Mesenchymal stem cell (in vitro differentiated cells and primary cell): Measurements from ENCODE around the gene NUMB.
A peak's percentile ranks its signal among the peaks of the same experiment; 100 is the strongest.

ENCODE experiments used
- DNase-seq: peaks from one replicate; pipeline ENCODE4 v3.0.0-alpha.2; 2013
- H2AFZ ChIP-seq: one replicate; pipeline ENCODE4 v1.6.1; 2013; ENCODE audit warnings: low read depth, mild to moderate bottlenecking, control low read depth, inconsistent platforms, low read length, moderate library complexity
- H2AK5ac ChIP-seq: 2 replicates; pipeline ENCODE4 v1.6.1; 2013; ENCODE audit warnings: low read length, moderate library complexity, mild to moderate bottlenecking, inconsistent platforms; ENCODE audit not compliant: severe bottlenecking
- H2BK120ac ChIP-seq: one replicate; pipeline ENCODE4 v1.6.1; 2013; ENCODE audit warnings: low read depth, mild to moderate bottlenecking, inconsistent platforms, low read length, moderate library complexity
- H2BK12ac ChIP-seq, 2 experiments: one replicate each; pipeline ENCODE4 v1.6.1; 2013; ENCODE audit warnings: inconsistent platforms in 2 of 2, low read length in 2 of 2, mild to moderate bottlenecking in 2 of 2, moderate library complexity in 2 of 2, control low read depth in 1 of 2
- H2BK15ac ChIP-seq: one replicate; pipeline ENCODE4 v1.6.1; 2013; ENCODE audit warnings: mild to moderate bottlenecking, low read depth, inconsistent platforms; ENCODE audit not compliant: poor library complexity, severe bottlenecking
- H2BK5ac ChIP-seq: 2 replicates; pipeline ENCODE4 v1.6.1; 2013; ENCODE audit warnings: low read depth, mild to moderate bottlenecking, low read length, control low read depth, inconsistent platforms; ENCODE audit not compliant: poor library complexity, severe bottlenecking
- H3K14ac ChIP-seq, 2 experiments: one replicate each; pipeline ENCODE4 v1.6.1; 2013; ENCODE audit warnings: inconsistent platforms in 2 of 2, low read length in 2 of 2, control low read depth in 1 of 2, mild to moderate bottlenecking in 1 of 2, moderate library complexity in 1 of 2
- H3K18ac ChIP-seq, 2 experiments: one replicate each; pipeline ENCODE4 v1.6.1; 2013; ENCODE audit warnings: inconsistent platforms in 2 of 2, low read length in 2 of 2, control low read depth in 1 of 2, low read depth in 1 of 2, mild to moderate bottlenecking in 1 of 2
- H3K23ac ChIP-seq, 2 experiments: one replicate each; pipeline ENCODE4 v1.6.1; 2013; ENCODE audit warnings: inconsistent platforms in 2 of 2, low read length in 2 of 2, mild to moderate bottlenecking in 2 of 2, moderate library complexity in 2 of 2, control low read depth in 1 of 2
- H3K27ac ChIP-seq: 2 replicates; pipeline ENCODE4 v1.5.1; 2013; ENCODE audit warnings: mild to moderate bottlenecking, moderate library complexity, low read length, control low read depth, inconsistent platforms; ENCODE audit not compliant: poor library complexity, severe bottlenecking
- H3K27me3 ChIP-seq, 2 experiments: 2 replicates each; pipeline versions ENCODE4 v1.6.1 to v1.7.0; 2013; ENCODE audit warnings: low read length in 2 of 2, mild to moderate bottlenecking in 2 of 2, moderate library complexity in 2 of 2, control low read depth in 1 of 2, inconsistent platforms in 1 of 2; ENCODE audit not compliant: control insufficient read depth in 1 of 2, insufficient read depth in 1 of 2
- H3K36me3 ChIP-seq, 2 experiments: 2 replicates each; pipeline versions ENCODE4 v1.6.1 to v1.7.0; 2013; ENCODE audit warnings: low read length in 2 of 2, control low read depth in 1 of 2, inconsistent platforms in 1 of 2, low read depth in 1 of 2, mild to moderate bottlenecking in 1 of 2; ENCODE audit not compliant: insufficient read depth in 2 of 2, control insufficient read depth in 1 of 2
- H3K4ac ChIP-seq, 2 experiments: one replicate each; pipeline ENCODE4 v1.6.1; 2013; ENCODE audit warnings: inconsistent platforms in 2 of 2, low read length in 2 of 2, mild to moderate bottlenecking in 2 of 2, moderate library complexity in 2 of 2, control low read depth in 1 of 2, low read depth in 1 of 2
- H3K4me1 ChIP-seq: 2 replicates; pipeline ENCODE4 v1.6.1; 2013; ENCODE audit warnings: low read depth, low read length, control low read depth; ENCODE audit not compliant: control insufficient read depth, insufficient read depth
- H3K4me2 ChIP-seq: 2 replicates; pipeline ENCODE4 v1.6.1; 2013; ENCODE audit warnings: low read length, mild to moderate bottlenecking, inconsistent platforms; ENCODE audit not compliant: poor library complexity, severe bottlenecking
- H3K4me3 ChIP-seq, 2 experiments: 2 replicates each; pipeline versions ENCODE4 v1.5.1 to v1.7.0; 2013; ENCODE audit warnings: low read length in 2 of 2, mild to moderate bottlenecking in 2 of 2, control low read depth in 1 of 2, low read depth in 1 of 2; ENCODE audit not compliant: insufficient read depth in 1 of 2
- H3K79me1 ChIP-seq: replicated peaks from 2 replicates; pipeline ENCODE4 v1.6.1; 2013; ENCODE audit warnings: mild to moderate bottlenecking, control low read depth, low read length, inconsistent platforms; ENCODE audit not compliant: poor library complexity, severe bottlenecking
- H3K9ac ChIP-seq: 2 replicates; pipeline ENCODE4 v1.7.0; 2013; ENCODE audit warnings: mild to moderate bottlenecking, low read length, moderate library complexity
- H3K9me3 ChIP-seq: 2 replicates; pipeline ENCODE4 v1.7.0; 2013; ENCODE audit warnings: mild to moderate bottlenecking, low read length; ENCODE audit not compliant: control insufficient read depth
- H4K8ac ChIP-seq: one replicate; pipeline ENCODE4 v1.6.1; 2013; ENCODE audit warnings: inconsistent platforms, mild to moderate bottlenecking, low read length, moderate library complexity
- H4K91ac ChIP-seq: one replicate; pipeline ENCODE4 v1.6.1; 2013; ENCODE audit warnings: mild to moderate bottlenecking, low read length, inconsistent platforms
- WGBS: methylation state at CpG from one replicate; pipeline ENCODE4 v1.1.7; 2013; ENCODE audit warnings: mixed read lengths; 5-methylcytosine and 5-hydroxymethylcytosine counted together

NUMB gene

DNA sequence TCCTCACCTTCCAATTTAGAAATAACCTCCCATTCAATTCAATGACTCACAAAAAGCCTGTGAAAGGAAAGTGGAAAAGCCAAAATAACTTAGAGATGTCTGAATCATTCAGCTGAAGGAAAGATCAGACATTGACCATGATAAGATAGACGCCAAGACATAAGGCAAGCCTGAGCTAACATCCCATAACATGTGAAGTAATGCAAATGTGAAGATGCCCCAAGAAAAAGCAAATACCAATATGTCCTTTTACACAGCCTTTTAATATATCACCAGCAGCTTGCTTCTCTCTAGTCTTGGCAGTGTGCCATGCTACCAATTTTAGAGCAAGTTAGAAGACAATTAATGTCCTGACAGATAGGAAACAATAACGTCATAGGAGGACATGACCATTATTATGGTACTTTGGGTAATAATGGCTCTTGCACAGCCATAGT, 2.4 kb upstream of the NUMB start:
- H3K27me3 ChIP-seq, result no peaks in the 10 kb centered on the region

DNA sequence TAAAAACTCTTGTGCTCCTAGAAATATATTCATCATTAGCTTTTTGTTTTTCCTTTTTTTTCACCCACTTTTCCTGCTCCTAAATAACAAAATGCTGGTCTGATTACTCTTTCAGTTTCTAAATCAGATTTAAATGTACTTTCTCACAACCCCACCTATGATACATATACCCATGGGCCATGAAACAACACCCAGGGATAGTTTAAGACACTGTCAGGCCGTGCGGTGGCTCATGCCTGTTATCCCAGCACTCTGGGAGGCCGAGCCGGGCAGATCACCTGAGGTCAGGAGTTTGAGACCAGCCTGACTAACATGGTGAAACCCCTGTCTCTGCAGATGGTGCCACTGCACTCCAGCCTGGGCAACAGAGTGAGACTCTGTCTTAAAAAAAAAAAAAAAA, 1.6 kb upstream of the NUMB start:
- Histone ChIP-seq H3K4me3 (peak overlapping the region in 1 of 2 experiments; percentile 2), H3K9me3 (no peaks in the 10 kb centered on the region), H3K14ac (no peak overlapping the region), H3K9ac (peak overlapping the region; percentile 56), H4K8ac (no peak overlapping the region), H3K27me3 (no peaks in the 10 kb centered on the region), H2BK12ac (peak overlapping the region in 1 of 2 experiments; percentile 71), H3K79me1 (no peaks in the 10 kb centered on the region), H3K27ac (no peak overlapping the region), H2AFZ (no peak overlapping the region), H3K18ac (no peak overlapping the region), H2BK15ac (no peak overlapping the region), H3K36me3 (no peaks in the 10 kb centered on the region), H3K4ac (no peak overlapping the region), H3K23ac (no peak overlapping the region), H3K4me2 (no peak overlapping the region), H2BK120ac (no peak overlapping the region), H3K4me1 (peaks cover 2% of the 10 kb centered on the region), H2AK5ac (no peak overlapping the region), H4K91ac (peak overlapping the region; percentile 61), H2BK5ac (no peak overlapping the region)
- DNase-seq, result no peak
- 91% methylated on average over 4 of the region's 4 CpGs for WGBS

More for the DNA sequence above, 2.4 kb upstream of the NUMB start:
- H2AK5ac ChIP-seq, result no peak overlapping the region
- H3K23ac ChIP-seq, result no peak overlapping the region
- no peak overlapping the region for H2AFZ ChIP-seq
- H3K36me3 ChIP-seq, result no peaks in the 10 kb centered on the region
- H2BK15ac ChIP-seq, result no peak overlapping the region
- no peak overlapping the region for H2BK120ac ChIP-seq
- no peak overlapping the region for H3K4ac ChIP-seq
- no peak overlapping the region for H4K8ac ChIP-seq
- DNase-seq, result peak; percentile 68
- H3K27ac ChIP-seq, result no peak overlapping the region
- no peak overlapping the region for H3K4me2 ChIP-seq
- no peak overlapping the region for H2BK5ac ChIP-seq
- H3K9me3 ChIP-seq, result no peaks in the 10 kb centered on the region
- H3K9ac ChIP-seq, result peak overlapping the region; percentile 56
- peaks cover 2% of the 10 kb centered on the region for H3K4me1 ChIP-seq
- H3K79me1 ChIP-seq, result no peaks in the 10 kb centered on the region
- no peak overlapping the region for H2BK12ac ChIP-seq
- no peak overlapping the region for H3K14ac ChIP-seq
- peak overlapping the region in 1 of 2 experiments; percentile 2 for H3K4me3 ChIP-seq
- no peak overlapping the region for H3K18ac ChIP-seq
- no peak overlapping the region for H4K91ac ChIP-seq
- WGBS, result 84% methylated on average over 2 of the region's 2 CpGs

DNA sequence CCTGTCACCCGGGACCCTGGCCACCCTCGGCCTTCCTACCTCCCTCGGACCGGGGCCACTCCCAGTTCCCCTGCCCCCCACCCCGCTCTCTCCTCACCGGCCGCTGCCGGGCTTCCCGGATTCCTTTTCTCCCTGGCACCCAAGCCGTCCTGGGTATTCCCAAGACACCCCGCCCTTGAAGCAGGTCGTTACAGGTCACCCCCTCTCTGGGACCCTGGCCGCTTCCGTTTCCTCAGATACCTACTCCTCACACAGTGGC, 493 bp downstream of the NUMB start:
- Histone ChIP-seq H3K27me3 (no peaks in the 10 kb centered on the region), H3K18ac (peak overlapping the region; percentile 89 to 97), H3K27ac (peak overlapping the region; percentile 79), H3K4me1 (no peaks in the 10 kb centered on the region), H3K9me3 (no peaks in the 10 kb centered on the region), H3K79me1 (no peaks in the 10 kb centered on the region), H3K9ac (peak overlapping the region; percentile 93), H2AFZ (peak overlapping the region; percentile 70), H2BK12ac (peak overlapping the region in 1 of 2 experiments; percentile 63), H4K91ac (peak overlapping the region; percentile 50), H3K36me3 (no peaks in the 10 kb centered on the region), H2AK5ac (no peak overlapping the region), H3K14ac (peak overlapping the region; percentile 74 to 97), H3K4me2 (peak overlapping the region; percentile 83), H3K4ac (peak overlapping the region; percentile 87 to 99), H2BK120ac (peak overlapping the region; percentile 85), H2BK15ac (peak overlapping the region; percentile 44), H2BK5ac (peak overlapping the region; percentile 82), H3K4me3 (peak overlapping the region; percentile 95 to 99), H4K8ac (peak overlapping the region; percentile 64), H3K23ac (peak overlapping the region; percentile 60 to 80)
- 1% methylated on average over 14 of the region's 14 CpGs for WGBS
- DNase-seq, result no peak

DNA sequence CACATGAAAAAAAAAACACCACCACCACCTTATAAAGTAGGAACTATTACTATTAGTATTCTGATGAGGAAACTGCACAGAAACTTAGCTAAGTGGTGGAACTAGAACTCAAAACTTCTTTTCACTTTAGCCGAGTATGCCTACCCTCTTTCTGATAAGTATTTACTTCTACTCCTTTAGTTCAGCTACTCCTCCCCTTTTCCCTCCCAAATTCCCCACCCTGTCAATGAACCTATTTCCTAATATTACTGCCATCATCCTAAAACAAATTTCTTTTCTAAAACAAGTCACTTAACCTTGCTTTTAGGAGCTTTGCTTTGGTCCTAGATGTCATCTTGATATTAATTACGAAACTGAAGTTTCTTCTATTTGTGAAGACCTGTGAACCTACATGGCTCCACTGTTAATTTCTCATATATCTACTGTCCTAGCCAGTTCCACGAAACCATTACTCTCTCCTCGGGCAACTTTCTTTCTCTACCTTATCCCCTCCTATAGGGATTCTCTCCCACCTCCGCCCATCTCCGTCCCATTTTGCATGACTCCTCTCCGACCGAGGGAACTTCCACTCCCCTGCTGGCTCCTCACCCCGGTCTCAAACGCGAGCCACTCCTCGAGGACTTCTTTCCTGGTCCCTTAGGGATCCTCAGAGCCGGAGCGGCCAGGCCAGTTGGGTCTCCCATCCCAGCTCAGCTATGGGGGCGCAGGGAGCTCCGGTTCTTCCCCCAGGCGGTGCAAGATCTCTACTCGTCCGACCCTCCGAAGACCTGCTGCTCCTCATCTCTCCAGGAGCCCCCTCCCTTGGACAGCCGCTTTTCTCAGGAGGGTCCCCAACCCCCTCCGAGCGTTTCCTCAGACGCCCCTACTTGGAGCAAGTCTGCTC, 1.1 kb downstream of the NUMB start:
- WGBS, result 5% methylated on average over 24 of the region's 24 CpGs
- Histone ChIP-seq H3K27me3 (no peaks in the 10 kb centered on the region), H3K27ac (peak overlapping the region; percentile 79), H3K79me1 (no peaks in the 10 kb centered on the region), H2AK5ac (no peak overlapping the region), H3K4ac (peak overlapping the region in 1 of 2 experiments; percentile 99), H2AFZ (no peak overlapping the region), H3K23ac (peak overlapping the region in 1 of 2 experiments; percentile 27), H3K9ac (peak overlapping the region; percentile 93), H3K14ac (peak overlapping the region in 1 of 2 experiments; percentile 95), H3K9me3 (no peaks in the 10 kb centered on the region), H2BK12ac (no peak overlapping the region), H3K4me3 (peak overlapping the region; percentile 95 to 99), H3K4me1 (no peaks in the 10 kb centered on the region), H4K8ac (no peak overlapping the region), H3K36me3 (no peaks in the 10 kb centered on the region), H3K18ac (peak overlapping the region; percentile 89 to 94), H2BK15ac (peak overlapping the region; percentile 44), H3K4me2 (peak overlapping the region; percentile 83), H4K91ac (no peak overlapping the region), H2BK5ac (peak overlapping the region; percentile 82), H2BK120ac (no peak overlapping the region)
- peak; percentile 71 for DNase-seq
